KBM-7 (cell line): ENCODE measurements around the gene EIF2AK2.
"Not testable (repeated sequence)": the region's sequence is repeated elsewhere in the genome, so short reads cannot be mapped to it uniquely, and the experiment has no call there.

Source experiments
- DNase-seq: peaks from one replicate; pipeline ENCODE4 v3.0.0-alpha.2; 2015
- in situ Hi-C: fragments of 300-500 bp; cut with MboI; formaldehyde crosslinking; loops from 2 replicates; pipeline ENCODE4 v1.14.3; 2020; ENCODE audit warnings: low sequenced_read_pairs, low pct_unique_long_range_greater_than_20kb, mixed read lengths

Gene EIF2AK2

DNA sequence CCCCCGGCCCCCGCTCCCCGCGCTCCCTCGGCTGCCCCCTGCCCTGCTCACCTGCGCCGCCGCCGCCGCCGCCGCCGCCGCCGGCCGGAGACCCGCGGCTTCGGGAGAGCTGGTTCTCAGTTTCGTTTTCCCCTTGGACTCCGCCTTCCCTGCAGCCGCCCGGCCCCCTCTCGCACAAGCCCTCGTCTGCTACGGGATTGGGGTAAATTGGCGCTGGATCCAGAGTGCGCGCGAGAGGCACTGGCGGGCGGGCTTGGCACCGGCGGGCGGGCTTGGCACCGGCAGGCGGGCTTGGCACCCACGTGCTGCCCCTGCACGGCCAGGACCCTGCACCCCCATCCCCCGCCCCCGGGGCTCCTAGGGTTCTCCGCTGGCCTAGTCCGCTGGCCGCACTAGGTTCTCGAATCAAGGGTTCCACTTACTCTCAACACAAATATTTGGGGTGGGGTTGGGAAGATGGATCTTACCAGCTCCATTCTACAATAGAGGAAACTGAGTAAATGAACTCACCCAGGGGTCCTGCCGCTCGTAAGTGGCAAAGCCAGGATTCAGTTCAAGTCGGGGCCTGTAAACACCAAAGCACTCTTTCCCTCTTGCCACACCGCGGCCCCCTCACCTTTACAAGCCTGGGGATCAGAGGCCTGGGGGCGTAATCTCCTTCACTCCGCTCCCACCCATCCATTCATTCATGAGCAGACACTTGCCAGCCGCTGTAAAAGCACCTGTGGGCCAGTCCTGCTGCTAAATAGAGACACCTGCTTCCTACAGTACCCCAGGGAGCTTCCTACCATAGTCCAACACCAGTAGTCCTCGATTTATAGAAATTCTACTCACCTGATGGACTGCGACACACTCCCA lies at the start of gene EIF2AK2:
TSS of gene EIF2AK2 (minus strand) at position 124 of the 858 bp plus-strand sequence. CDS start 9,174 bp downstream, outside the sequence.
- peak; percentile 80 for DNase-seq
- in situ Hi-C loops = no loop called here

- DNase-seq = no peak
- in situ Hi-C loops = no loop called here
These were observed 49.0 kb upstream of the EIF2AK2 start for GRCh38 chr2:37205689-37206341.

GRCh38 chr2:37205071-37205661 lies 48.4 kb upstream of the EIF2AK2 start:
- in situ Hi-C loops, DNase-seq: not testable (repeated sequence)

DNA sequence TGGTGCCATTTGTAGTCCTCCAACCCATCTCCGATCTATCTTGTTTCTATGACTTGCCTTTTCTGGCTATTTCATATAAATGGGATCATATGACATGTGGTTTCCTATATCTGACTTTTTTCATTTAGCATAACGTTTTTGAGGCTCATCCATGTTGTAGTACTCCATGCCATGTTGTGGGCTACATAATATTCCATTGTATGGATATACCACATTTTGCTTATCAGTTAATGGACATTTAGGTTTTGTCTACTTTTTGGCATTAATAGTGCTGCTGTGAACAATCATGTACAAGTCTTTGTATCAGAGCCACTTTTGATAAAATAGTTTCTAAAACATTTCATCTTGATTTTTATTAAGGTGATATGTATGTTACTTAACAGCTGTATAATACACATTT lies 46.9 kb upstream of the EIF2AK2 start:
- in situ Hi-C loops = no loop called here
- DNase-seq = no peak

- peak; percentile 29 for DNase-seq
- in situ Hi-C loops = no loop called here
These were observed 45.0 kb upstream of the EIF2AK2 start for GRCh38 chr2:37201766-37202165.

DNA sequence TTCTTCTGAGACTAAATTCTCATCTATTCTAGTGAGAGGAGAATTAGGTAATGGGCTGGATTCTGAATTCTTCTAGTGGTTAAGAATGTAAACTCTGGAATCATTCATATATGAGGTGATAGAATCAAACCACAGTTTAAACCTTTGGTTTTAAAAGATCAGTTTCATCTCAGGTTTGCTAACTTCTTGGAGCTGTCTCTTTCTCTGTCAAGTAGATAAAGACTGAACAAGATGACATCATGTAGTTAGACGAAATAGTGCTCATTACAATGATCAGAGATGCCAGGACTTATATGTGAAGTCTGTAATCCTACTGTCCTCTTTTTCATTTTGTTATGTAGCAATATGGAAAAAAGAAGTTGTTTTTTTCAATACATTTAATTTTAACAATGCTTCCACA lies 44.4 kb upstream of the EIF2AK2 start:
- in situ Hi-C loops = no loop called here
- DNase-seq = no peak

- in situ Hi-C loops = no loop called here
- DNase-seq = no peak
These were observed 41.9 kb upstream of the EIF2AK2 start for GRCh38 chr2:37198681-37199065.

GRCh38 chr2:37196320-37197195 lies 39.8 kb upstream of the EIF2AK2 start, which contains the start of gene CEBPZOS:
Gene CEBPZOS, plus strand, starts transcription at chr2:37196496. Its CDS starts 3,209 bp downstream, at chr2:37199705.
- DNase-seq = peak; percentile 87
- in situ Hi-C loops = no loop called here

- in situ Hi-C loops, DNase-seq: not testable (repeated sequence)
These were observed 39.1 kb upstream of the EIF2AK2 start for GRCh38 chr2:37195862-37196319.

- DNase-seq = no peak
- in situ Hi-C loops = no loop called here
These were observed 35.8 kb upstream of the EIF2AK2 start for GRCh38 chr2:37192551-37192950.

DNA sequence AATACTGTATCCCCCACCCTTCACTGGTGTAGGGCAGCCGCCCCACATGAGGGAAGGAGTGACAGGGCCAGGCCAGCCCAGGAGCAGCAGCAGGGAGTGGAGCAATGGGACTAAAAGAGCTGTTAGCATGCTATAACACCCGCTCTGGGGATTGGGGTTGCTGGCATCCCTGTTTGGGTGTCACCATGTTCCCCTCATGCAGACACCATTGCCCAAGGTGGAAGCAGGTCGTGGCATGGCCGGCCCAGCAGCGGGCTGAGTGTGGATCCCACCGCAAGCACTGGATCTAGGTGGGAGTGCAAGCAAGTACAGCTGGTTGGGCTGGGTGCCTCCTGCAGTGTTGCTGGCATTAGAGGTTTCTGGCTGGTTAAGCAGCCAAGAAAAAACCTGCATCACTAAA lies 35.0 kb upstream of the EIF2AK2 start:
- in situ Hi-C loops = no loop called here
- DNase-seq = no peak

DNA sequence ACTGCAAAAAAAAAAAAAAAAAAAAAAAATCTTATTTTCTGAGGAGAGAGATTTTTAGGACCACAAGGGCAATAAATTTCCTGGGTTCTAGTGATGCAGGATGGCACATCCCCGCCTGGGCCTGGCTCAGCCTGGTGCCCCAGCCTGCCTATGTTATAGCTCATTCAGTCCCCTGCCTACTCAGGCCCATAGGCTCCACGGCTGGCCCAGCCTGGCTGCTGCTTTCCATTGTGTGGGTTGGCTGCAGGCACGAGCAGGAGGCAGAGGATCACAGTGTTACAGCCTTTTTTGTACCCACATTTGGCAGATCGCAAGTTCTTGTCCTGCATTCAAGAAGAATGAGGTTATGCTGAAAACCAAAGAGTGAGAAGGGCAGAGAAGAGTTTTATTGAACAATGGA lies 34.5 kb upstream of the EIF2AK2 start:
- in situ Hi-C loops = no loop called here
- DNase-seq = no peak

DNA sequence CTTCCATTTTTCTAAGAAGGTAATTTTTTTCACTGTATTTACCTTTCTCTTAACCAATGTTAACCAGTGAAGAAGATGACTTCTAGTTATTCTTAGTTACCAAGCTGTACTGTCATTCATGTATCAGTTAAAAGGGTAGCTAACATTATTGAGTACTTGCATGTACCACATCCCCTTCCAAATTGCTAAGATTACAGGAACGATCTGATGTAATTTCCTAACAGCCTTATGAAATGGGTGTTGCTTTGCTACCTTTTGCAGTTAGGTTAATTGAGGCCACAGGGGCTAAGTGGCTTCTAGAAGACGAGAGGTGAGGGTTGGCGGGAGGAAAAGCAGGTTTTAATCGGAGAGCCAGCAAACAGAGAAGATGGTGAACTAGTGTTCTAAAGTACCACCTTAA lies 33.5 kb upstream of the EIF2AK2 start:
- DNase-seq = no peak

GRCh38 chr2:37189452-37190153 lies 32.8 kb upstream of the EIF2AK2 start:
- in situ Hi-C loops = no loop called here
- DNase-seq = peak; percentile 21

More for the DNA sequence above, 33.5 kb upstream of the EIF2AK2 start:
- in situ Hi-C loops = no loop called here

GRCh38 chr2:37188570-37188969 lies 31.8 kb upstream of the EIF2AK2 start, which contains the start of gene SULT6B1:
Gene SULT6B1, minus strand, starts transcription at chr2:37188670. Its CDS starts 30 bp downstream, at chr2:37188640.
- DNase-seq = no peak
- in situ Hi-C loops = no loop called here

DNA sequence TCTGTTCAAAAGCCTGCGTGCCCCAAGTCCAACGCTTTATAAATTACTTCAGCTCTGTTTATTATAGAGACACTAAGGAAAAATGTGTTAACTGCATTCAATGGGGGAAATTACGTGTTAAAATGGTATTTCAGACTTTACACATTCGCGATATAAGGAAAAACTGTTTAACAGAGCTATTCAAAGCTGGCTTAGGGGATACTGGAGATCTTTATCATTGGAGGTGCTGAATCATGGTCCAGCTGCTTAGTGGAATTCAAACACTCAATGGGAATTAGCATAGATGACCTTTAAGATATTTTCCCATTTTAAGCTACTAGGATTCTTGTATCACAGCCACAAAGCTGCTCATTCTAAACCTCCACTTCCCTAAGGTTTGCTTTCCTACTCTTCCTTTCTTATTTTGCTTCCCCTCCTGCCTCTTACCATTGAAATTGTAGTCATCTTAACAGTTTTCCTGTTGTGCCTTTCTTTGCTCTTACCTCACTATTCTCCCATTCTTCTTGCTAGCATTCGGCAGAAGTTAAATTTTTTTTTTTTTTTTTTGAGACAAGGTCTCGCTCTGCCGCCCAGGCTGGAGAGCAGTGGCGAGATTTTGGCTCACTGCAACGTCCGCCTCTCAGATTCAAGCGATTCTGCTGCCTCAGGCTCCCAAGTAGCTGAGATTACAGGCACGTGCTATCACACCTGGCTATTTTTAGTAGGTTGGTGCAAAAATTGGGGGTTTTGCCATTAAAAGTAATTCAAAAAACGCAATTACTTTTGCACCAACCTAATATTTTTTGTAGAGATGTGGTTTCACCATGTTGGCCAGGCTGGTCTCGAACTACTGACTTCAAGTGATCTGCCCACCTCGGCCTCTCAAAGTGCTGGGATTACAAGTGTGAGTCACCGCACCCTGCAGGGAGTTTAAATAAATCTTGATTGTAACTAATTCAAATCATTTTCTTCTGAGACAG lies 25.2 kb upstream of the EIF2AK2 start:
- DNase-seq = no peak
- in situ Hi-C loops = no loop called here

GRCh38 chr2:37180640-37181039 lies 23.9 kb upstream of the EIF2AK2 start:
- in situ Hi-C loops = no loop called here
- DNase-seq = no peak
